Esophagus muscularis mucosa (tissue), 4 donors: ENCODE measurements around the gene RABGGTA.

Experiments
- CTCF ChIP-seq, 3 experiments: fragments of 200-600 bp in 2 of 3; fragments of 450-650 bp in 1 of 3; sonication (generic) in 2 of 3; IDR thresholded peaks; one replicate each; pipeline ENCODE4 v1.5.1; 2017 to 2019; ENCODE audit warnings: antibody characterized with exemption in 3 of 3, mild to moderate bottlenecking in 2 of 3, moderate library complexity in 1 of 3
- EP300 ChIP-seq: sonication (generic); formaldehyde crosslinking; IDR thresholded peaks from one replicate; pipeline ENCODE4 v1.6.1; 2017; ENCODE audit warnings: antibody characterized with exemption
- POLR2AphosphoS5 ChIP-seq, 2 donors: sonication (generic); formaldehyde crosslinking; IDR thresholded peaks; one replicate each; pipeline ENCODE4 v1.6.1; 2017; ENCODE audit warnings: antibody characterized with exemption in 2 of 2

- TF ChIP-seq EP300: no peak
- no peak for TF ChIP-seq CTCF (IDR thresholded peaks at IDR 0.05)
- TF ChIP-seq POLR2AphosphoS5 (IDR thresholded peaks at IDR 0.05): no peak
Measured at GRCh38 chr14:24262821-24263733, 8.3 kb downstream of the RABGGTA start, which contains the start of gene TGM1.
